SU-DHL-6 (cell line): ENCODE results near the gene SRCAP.

Source experiments
- EZH2phosphoT487 ChIP-seq: fragments of 200-600 bp; sonication (generic), shearing (Covaris generic); conservative IDR thresholded peaks from 2 replicates; pipeline ENCODE4 v1.6.1; 2018; ENCODE audit warnings: mild to moderate bottlenecking, antibody characterized with exemption, low read length, moderate library complexity, mixed read lengths
- TF ChIP-seq, protein P1 (sequence below): fragments of 200-600 bp; sonication (generic); IDR thresholded peaks from one replicate; pipeline ENCODE4 v1.5.1; 2017; ENCODE audit warnings: antibody characterized with exemption, mild to moderate bottlenecking, low read length, moderate library complexity; ENCODE audit not compliant: insufficient read depth, poor library complexity, severe bottlenecking

GRCh38 chr16:30736995-30737793 lies 38.2 kb downstream of the SRCAP start:
- TF ChIP-seq, protein P1, sequence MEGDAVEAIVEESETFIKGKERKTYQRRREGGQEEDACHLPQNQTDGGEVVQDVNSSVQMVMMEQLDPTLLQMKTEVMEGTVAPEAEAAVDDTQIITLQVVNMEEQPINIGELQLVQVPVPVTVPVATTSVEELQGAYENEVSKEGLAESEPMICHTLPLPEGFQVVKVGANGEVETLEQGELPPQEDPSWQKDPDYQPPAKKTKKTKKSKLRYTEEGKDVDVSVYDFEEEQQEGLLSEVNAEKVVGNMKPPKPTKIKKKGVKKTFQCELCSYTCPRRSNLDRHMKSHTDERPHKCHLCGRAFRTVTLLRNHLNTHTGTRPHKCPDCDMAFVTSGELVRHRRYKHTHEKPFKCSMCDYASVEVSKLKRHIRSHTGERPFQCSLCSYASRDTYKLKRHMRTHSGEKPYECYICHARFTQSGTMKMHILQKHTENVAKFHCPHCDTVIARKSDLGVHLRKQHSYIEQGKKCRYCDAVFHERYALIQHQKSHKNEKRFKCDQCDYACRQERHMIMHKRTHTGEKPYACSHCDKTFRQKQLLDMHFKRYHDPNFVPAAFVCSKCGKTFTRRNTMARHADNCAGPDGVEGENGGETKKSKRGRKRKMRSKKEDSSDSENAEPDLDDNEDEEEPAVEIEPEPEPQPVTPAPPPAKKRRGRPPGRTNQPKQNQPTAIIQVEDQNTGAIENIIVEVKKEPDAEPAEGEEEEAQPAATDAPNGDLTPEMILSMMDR = no peak
- TF ChIP-seq EZH2phosphoT487 = no peak
